Measurements from ENCODE around the gene TMX1. TPM values are rescaled to one million over a fixed set of nuclear protein-coding genes. Genes with fewer than 3 reads are reported as not detected.

Gene TMX1
- total and polyA plus RNA-seq, 12 donors = 4.0 to 14.5 (median 6.6) TPM

DNA sequence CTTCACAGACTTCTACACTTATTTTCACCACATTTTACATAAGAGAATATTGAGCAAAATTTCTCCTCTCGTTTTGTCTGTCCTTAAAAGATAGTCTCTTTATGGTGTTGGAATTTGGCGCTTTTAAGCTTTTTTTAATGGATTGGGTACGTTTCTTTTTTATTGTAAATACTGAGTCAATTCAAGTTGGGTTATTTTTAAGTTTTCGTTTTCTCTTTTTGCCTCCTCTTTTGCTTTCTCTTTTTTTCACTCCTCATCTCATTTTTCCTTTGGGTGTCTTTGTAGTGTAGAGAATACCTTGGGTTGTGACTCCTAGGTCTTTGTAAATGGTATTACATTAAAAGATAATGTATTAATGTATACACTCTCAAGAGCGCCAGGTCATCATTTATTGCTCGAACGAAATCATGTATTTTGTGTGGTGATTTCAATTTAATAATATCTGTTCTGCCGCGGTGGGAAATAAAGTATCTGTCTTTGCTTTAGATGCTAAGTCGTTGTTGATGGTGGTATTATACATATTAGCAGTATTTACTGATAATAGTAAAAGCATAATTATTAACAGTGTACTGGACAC lies 845 bp downstream of the TMX1 start:
- Histone ChIP-seq H3K4me1 (peaks cover 0 to 40% (median 23%) of the 10 kb centered on the region in 9 donors), H3K4me3 (peak overlapping the region; percentile 60 to 92 (median 82)), H3K27ac (peak overlapping the region in 8 of 10 donors; percentile 69 to 91 (median 83)), H3K27me3 (no peaks in the 10 kb centered on the region), H3K36me3 (peaks cover 0 to 21% (median 0%) of the 10 kb centered on the region in 9 donors), H3K9me3 (no peaks in the 10 kb centered on the region)
- intact Hi-C loops (cut with DNase I) = no loop called here
- DNase-seq = no peak
- WGBS, 2 donors = 13 to 16% methylated on average over 10 of the region's 10 CpGs
- TF ChIP-seq, protein P1, sequence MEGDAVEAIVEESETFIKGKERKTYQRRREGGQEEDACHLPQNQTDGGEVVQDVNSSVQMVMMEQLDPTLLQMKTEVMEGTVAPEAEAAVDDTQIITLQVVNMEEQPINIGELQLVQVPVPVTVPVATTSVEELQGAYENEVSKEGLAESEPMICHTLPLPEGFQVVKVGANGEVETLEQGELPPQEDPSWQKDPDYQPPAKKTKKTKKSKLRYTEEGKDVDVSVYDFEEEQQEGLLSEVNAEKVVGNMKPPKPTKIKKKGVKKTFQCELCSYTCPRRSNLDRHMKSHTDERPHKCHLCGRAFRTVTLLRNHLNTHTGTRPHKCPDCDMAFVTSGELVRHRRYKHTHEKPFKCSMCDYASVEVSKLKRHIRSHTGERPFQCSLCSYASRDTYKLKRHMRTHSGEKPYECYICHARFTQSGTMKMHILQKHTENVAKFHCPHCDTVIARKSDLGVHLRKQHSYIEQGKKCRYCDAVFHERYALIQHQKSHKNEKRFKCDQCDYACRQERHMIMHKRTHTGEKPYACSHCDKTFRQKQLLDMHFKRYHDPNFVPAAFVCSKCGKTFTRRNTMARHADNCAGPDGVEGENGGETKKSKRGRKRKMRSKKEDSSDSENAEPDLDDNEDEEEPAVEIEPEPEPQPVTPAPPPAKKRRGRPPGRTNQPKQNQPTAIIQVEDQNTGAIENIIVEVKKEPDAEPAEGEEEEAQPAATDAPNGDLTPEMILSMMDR (IDR thresholded peaks at IDR 0.05) = no peak
- ATAC-seq = no peak

DNA sequence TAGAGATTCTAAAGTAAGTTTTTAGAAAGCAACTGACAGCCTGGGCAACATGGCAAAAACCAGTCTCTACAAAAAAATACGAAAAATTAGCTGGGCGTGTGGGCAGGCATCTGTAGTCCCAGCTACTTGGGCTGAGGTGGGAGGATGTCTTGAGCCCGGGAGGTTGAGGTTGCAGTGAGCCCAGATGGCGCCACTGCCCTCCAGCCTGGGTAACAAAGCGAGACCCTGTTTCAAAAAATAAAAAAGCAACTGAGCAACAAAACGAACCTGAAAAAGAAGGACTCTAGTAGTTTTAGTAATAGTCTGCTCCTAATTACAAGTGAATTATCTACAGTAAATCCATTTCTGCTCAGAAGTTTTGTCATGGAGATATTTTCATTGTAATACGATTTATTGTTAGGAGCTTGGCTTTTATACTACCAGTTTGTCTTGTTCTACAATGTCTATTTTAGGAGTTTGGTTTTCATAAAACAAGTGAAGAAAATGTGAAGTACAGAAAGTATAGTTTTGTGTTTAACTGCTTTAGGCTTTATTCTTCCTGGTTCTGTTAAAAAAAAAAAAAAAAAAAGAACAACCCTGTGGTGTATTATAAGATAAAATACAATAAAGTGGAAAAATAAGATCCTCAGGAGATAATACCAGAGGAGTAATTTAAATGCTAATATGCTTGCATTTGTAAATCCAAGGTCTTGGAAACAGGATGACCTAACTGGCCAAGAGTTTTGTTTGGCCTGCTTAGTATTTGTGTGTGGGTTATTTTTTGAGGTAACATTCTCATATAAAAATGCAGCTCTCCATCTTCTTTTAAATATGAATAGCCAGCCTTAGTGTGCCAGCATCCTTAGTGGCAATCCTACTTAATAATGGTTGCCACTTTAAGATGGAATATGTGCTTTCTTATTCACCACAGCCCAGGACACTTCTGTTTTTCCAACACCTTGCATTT lies 2.8 kb downstream of the TMX1 start:
- no peak overlapping the region for H3K27ac ChIP-seq
- WGBS, 2 donors = 62 to 66% methylated on average over 7 of the region's 7 CpGs
- ATAC-seq (no peak), DNase-seq (no peak)
- TF ChIP-seq, protein P1 (IDR thresholded peaks at IDR 0.05) = no peak
- no peaks in the 10 kb centered on the region for H3K9me3 ChIP-seq
- H3K4me3 ChIP-seq = no peak overlapping the region
- H3K27me3 ChIP-seq = no peaks in the 10 kb centered on the region
- H3K4me1 ChIP-seq = peaks cover 0 to 40% (median 23%) of the 10 kb centered on the region in 9 donors
- intact Hi-C loops (cut with DNase I) = no loop called here
- H3K36me3 ChIP-seq = peaks cover 0 to 40% (median 10%) of the 10 kb centered on the region in 9 donors

DNA sequence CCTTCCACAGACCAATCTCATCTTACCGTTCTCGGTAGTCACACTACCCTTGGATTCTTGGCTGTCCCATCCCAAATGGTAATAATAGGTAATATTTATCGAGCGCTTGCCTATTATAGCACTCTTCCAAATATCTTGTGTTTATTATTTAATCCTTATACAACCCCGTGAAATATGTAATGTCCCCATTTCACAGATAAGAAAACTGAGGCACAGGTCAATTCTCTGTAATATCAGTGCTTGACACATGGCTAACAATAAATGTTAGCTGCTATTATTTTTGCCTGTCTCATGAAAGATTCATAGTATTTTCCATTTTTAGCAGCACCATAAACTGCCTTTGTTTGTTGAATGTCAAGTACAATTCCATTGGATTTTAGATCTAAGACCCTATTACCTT lies 4.5 kb downstream of the TMX1 start:
- H3K27ac ChIP-seq = no peak overlapping the region
- ATAC-seq = no peak
- intact Hi-C loops (cut with DNase I) = no loop called here
- H3K9me3 ChIP-seq = no peaks in the 10 kb centered on the region
- peaks cover 0 to 35% (median 21%) of the 10 kb centered on the region in 9 donors for H3K4me1 ChIP-seq
- no peak overlapping the region for H3K4me3 ChIP-seq
- TF ChIP-seq, protein P1 (IDR thresholded peaks at IDR 0.05) = no peak
- peaks cover 0 to 58% (median 14%) of the 10 kb centered on the region in 9 donors for H3K36me3 ChIP-seq
- 97 to 98% methylated on average over 5 of the region's 5 CpGs for WGBS, 2 donors
- H3K27me3 ChIP-seq = no peaks in the 10 kb centered on the region
- no peak for DNase-seq

DNA sequence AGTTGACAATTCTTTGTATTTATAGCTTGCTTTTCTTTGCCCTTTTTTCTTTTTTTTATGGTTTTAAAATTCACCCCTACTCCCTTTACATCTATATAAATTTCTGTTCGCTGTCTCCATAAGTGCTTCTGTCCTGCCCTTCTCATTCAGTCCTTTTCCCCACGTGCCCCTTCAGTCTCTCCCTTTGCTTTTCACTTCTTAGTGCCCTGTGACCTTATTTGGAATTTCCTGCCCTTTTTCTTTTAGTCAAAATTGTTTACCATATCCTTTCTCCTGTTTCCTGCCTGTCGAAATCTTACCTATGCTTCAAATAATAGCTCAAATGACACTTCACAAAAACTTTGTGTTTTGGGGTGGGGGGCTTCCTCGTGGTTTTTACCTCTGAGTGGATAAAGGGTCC lies 6.0 kb downstream of the TMX1 start:
- TF ChIP-seq, protein P1 (IDR thresholded peaks at IDR 0.05) = no peak
- no peaks in the 10 kb centered on the region for H3K9me3 ChIP-seq
- intact Hi-C loops (cut with DNase I) = no loop called here
- ATAC-seq = no peak
- no peaks in the 10 kb centered on the region for H3K27me3 ChIP-seq
- peaks cover 0 to 73% (median 25%) of the 10 kb centered on the region in 9 donors for H3K36me3 ChIP-seq
- 69 to 76% methylated on average over 4 of the region's 4 CpGs for WGBS, 2 donors
- H3K27ac ChIP-seq = no peak overlapping the region
- peaks cover 0 to 33% (median 19%) of the 10 kb centered on the region in 9 donors for H3K4me1 ChIP-seq
- H3K4me3 ChIP-seq = no peak overlapping the region
- no peak for DNase-seq
